Stimulated activated naive CD8-positive, alpha-beta T cell treated with anti-CD3 and anti-CD28 coated beads, Interleukin-15, Interleukin-2, amounts not matched to agents 100 ng/mL and 50 ng/mL, for 24 hours (primary cell): Measurements from ENCODE around the gene KLHL29.

Experiments used
- H3K27ac Mint-ChIP-seq: one replicate; pipeline ENCODE4 v1.8.0; 2021; ENCODE audit warnings: mild to moderate bottlenecking, mixed read lengths
- H3K27me3 Mint-ChIP-seq: one replicate; pipeline ENCODE4 v1.8.0; 2021; ENCODE audit warnings: mixed read lengths
- H3K36me3 Mint-ChIP-seq: one replicate; pipeline ENCODE4 v1.8.0; 2021; ENCODE audit warnings: low read depth, mixed read lengths
- H3K4me1 Mint-ChIP-seq: one replicate; pipeline ENCODE4 v1.8.0; 2021; ENCODE audit warnings: low read depth, mixed read lengths
- H3K4me3 Mint-ChIP-seq: one replicate; pipeline ENCODE4 v1.8.0; 2021; ENCODE audit warnings: mild to moderate bottlenecking, mixed read lengths
- H3K9me3 Mint-ChIP-seq: one replicate; pipeline ENCODE4 v1.8.0; 2021; ENCODE audit warnings: mixed read lengths

KLHL29 gene

DNA sequence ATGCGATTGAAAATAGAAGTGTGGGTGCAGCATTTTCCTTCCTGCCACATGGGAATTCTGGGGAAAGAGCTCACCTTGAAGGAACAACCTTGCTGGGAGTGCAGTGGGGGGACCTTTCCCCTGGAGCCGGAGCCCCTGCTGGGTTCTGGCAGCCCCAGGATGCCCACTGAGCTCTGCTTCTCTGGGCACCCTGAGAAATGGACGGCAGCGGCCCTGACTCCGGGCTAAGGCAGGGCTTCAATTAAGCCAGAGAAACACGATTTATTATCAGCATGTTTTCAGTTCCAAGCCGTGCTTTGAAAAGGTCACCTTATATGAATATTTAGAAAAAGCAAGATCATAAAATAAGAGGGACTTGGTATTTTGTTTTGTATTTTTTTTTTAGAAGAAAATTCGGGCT, 68.5 kb downstream of the KLHL29 start:
- H3K36me3 Mint-ChIP-seq, result no peaks in the 10 kb centered on the region
- H3K27me3 Mint-ChIP-seq, result peaks cover 36% of the 10 kb centered on the region
- H3K27ac Mint-ChIP-seq, result no peak overlapping the region
- no peaks in the 10 kb centered on the region for H3K9me3 Mint-ChIP-seq
- peaks cover 32% of the 10 kb centered on the region for H3K4me1 Mint-ChIP-seq
- H3K4me3 Mint-ChIP-seq, result peak overlapping the region; percentile 48

GRCh38 chr2:23453836-23454460, 69.0 kb downstream of the KLHL29 start:
- Mint-ChIP-seq H3K27me3 (peaks cover 36% of the 10 kb centered on the region), H3K4me3 (no peak overlapping the region), H3K4me1 (peaks cover 32% of the 10 kb centered on the region), H3K36me3 (no peaks in the 10 kb centered on the region), H3K27ac (no peak overlapping the region), H3K9me3 (no peaks in the 10 kb centered on the region)

DNA sequence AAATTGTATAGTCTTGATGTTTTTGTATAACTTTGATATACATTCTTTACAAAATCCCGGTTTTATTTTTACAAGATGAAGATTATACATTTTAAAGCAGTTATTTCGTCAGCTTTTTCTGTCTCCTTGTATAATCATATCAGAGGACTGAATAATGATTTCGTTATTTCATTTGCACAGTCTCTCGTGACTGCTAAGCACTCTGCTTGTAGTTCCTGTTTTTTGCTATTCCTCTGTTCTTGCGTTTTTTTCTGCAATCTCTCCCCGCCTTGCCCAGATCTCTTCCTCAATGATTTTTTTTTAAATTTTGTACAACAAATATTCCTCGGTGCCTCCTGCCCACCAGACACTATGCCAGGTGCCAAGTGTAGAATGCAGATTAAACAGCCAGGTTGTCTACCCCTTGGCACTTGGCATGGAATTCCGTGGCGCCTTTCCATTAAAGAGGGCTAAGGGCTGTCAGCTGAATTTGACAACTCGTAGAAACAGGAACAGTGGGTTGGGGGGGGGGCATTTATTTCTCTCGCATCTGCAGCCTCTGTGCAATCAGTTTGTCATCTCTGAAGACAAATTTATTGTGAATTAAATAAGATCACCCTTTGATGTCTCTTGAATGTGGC, 69.6 kb downstream of the KLHL29 start:
- Mint-ChIP-seq H3K27ac (no peak overlapping the region), H3K4me1 (peaks cover 32% of the 10 kb centered on the region), H3K4me3 (no peak overlapping the region), H3K27me3 (peaks cover 32% of the 10 kb centered on the region), H3K9me3 (no peaks in the 10 kb centered on the region), H3K36me3 (no peaks in the 10 kb centered on the region)

GRCh38 chr2:23456396-23456795, 71.4 kb downstream of the KLHL29 start:
- H3K4me3 Mint-ChIP-seq, result no peak overlapping the region

GRCh38 chr2:23456881-23457760, 72.1 kb downstream of the KLHL29 start:
- Mint-ChIP-seq H3K36me3 (no peaks in the 10 kb centered on the region), H3K9me3 (no peaks in the 10 kb centered on the region), H3K27ac (no peak overlapping the region), H3K27me3 (peaks cover 37% of the 10 kb centered on the region), H3K4me1 (peaks cover 32% of the 10 kb centered on the region), H3K4me3 (no peak overlapping the region)

More at GRCh38 chr2:23456396-23456795, 71.4 kb downstream of the KLHL29 start:
- H3K27ac Mint-ChIP-seq, result no peak overlapping the region
- H3K4me1 Mint-ChIP-seq, result peaks cover 32% of the 10 kb centered on the region
- H3K9me3 Mint-ChIP-seq, result no peaks in the 10 kb centered on the region
- peaks cover 41% of the 10 kb centered on the region for H3K27me3 Mint-ChIP-seq
- no peaks in the 10 kb centered on the region for H3K36me3 Mint-ChIP-seq

GRCh38 chr2:23457990-23458682, 73.2 kb downstream of the KLHL29 start:
- no peaks in the 10 kb centered on the region for H3K36me3 Mint-ChIP-seq
- H3K9me3 Mint-ChIP-seq, result no peaks in the 10 kb centered on the region
- H3K4me3 Mint-ChIP-seq, result no peak overlapping the region
- H3K4me1 Mint-ChIP-seq, result peaks cover 21% of the 10 kb centered on the region
- H3K27ac Mint-ChIP-seq, result no peak overlapping the region
- peaks cover 29% of the 10 kb centered on the region for H3K27me3 Mint-ChIP-seq

DNA sequence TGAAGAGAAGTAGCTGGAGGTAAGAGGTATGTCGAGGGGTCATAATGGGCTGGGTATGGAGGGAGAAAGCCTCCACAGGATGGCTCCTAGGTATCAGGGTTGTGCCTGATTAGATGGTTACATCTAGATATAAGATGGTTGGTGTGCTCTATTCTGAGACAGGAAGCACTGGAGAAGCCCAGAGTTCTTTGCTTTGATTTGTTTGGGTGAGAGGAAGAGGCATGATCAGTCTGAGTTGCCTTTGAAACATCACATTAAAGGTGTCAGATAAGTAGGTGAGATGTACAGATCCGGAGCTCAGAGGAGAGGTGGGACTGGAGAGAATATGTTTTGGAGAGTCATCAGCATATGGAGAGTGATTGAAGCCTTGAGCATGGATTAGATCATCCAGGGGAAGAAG, 74.1 kb downstream of the KLHL29 start:
- H3K4me3 Mint-ChIP-seq, result no peak overlapping the region
- H3K36me3 Mint-ChIP-seq, result no peaks in the 10 kb centered on the region
- H3K9me3 Mint-ChIP-seq, result no peaks in the 10 kb centered on the region
- H3K27me3 Mint-ChIP-seq, result peaks cover 29% of the 10 kb centered on the region
- no peak overlapping the region for H3K27ac Mint-ChIP-seq
- peaks cover 13% of the 10 kb centered on the region for H3K4me1 Mint-ChIP-seq

GRCh38 chr2:23460228-23460627, 75.2 kb downstream of the KLHL29 start:
- H3K36me3 Mint-ChIP-seq, result no peaks in the 10 kb centered on the region
- H3K27me3 Mint-ChIP-seq, result peaks cover 25% of the 10 kb centered on the region
- H3K9me3 Mint-ChIP-seq, result no peaks in the 10 kb centered on the region
- peaks cover under 1% of the 10 kb centered on the region for H3K4me1 Mint-ChIP-seq
- no peak overlapping the region for H3K27ac Mint-ChIP-seq
- no peak overlapping the region for H3K4me3 Mint-ChIP-seq

DNA sequence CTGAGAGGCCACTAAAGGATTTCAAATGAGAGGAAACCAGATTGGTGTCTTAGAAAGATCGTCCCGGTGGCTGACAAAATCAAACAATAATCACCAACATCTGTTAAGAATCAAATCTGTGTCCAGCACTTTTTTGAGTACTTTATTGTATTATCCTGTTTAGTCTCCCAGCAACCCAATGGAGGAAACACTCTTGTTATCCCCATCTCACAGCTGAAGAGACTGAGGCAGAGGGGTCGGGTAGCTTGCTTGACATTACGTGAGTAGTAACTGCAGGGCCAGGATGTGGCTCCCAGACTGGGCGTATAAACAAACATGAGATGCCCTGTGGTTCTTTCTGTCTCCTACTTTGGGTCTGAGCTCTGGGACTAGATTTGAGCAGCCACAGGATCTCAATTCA, 76.0 kb downstream of the KLHL29 start:
- no peak overlapping the region for H3K27ac Mint-ChIP-seq
- H3K27me3 Mint-ChIP-seq, result peaks cover 29% of the 10 kb centered on the region
- no peak overlapping the region for H3K4me3 Mint-ChIP-seq
- H3K4me1 Mint-ChIP-seq, result no peaks in the 10 kb centered on the region
- H3K36me3 Mint-ChIP-seq, result no peaks in the 10 kb centered on the region
- H3K9me3 Mint-ChIP-seq, result no peaks in the 10 kb centered on the region

DNA sequence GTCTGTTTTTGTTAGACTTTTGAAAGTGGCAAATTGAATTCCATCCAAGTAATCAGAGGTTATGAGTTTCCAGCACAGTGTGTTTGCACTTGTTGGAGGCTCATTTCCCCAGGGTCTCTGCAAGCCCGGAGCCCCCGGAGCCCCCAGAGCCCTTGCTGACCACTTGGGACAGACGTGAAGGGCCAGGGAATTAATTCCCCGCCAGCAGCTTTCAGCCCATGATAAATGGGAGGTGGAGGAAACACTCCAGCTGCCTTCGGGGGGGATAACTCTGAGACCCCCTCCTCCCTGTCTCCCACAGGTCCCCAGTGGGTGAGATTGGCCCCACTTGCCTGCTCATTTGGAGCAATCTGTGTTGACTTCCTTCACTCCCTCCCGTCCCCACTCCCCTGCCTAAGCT, 79.2 kb downstream of the KLHL29 start:
- H3K27me3 Mint-ChIP-seq, result peaks cover 32% of the 10 kb centered on the region
- no peaks in the 10 kb centered on the region for H3K36me3 Mint-ChIP-seq
- no peak overlapping the region for H3K27ac Mint-ChIP-seq
- no peaks in the 10 kb centered on the region for H3K4me1 Mint-ChIP-seq
- H3K4me3 Mint-ChIP-seq, result no peak overlapping the region
- H3K9me3 Mint-ChIP-seq, result no peaks in the 10 kb centered on the region

DNA sequence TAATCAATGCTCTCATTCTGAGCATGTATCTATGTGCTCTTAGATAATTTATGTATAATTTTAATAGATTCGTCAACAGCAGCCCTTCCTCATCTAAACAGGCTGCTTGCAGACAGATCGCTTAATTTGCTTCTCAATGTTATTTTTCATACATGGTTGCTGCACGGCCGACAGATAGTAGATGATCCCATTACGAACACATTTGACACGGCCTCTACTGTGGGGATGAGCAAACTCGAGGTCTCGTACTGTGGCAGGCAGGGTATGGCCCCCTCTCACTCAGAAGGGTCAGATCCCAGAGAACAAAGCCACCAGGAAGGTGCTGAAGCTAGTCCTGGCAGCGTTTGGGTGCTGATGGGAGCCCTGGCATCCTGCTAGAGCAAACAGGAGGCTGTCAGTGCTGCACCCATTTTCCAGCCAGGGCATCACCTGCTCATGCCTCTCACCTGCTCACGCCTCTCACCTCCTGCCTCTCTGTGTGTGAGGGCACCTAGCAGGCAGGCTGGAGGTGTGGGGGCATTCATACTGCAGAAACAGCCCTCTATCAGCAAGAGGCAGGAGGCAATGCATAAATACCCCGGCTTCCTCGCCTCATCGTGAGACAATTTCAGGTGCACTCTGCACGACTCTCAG, 80.0 kb downstream of the KLHL29 start:
- Mint-ChIP-seq H3K9me3 (no peaks in the 10 kb centered on the region), H3K36me3 (no peaks in the 10 kb centered on the region), H3K27ac (no peak overlapping the region), H3K27me3 (peaks cover 32% of the 10 kb centered on the region), H3K4me3 (no peak overlapping the region), H3K4me1 (no peaks in the 10 kb centered on the region)

- no peaks in the 10 kb centered on the region for H3K36me3 Mint-ChIP-seq
- H3K27ac Mint-ChIP-seq, result no peak overlapping the region
- H3K4me1 Mint-ChIP-seq, result no peaks in the 10 kb centered on the region
- no peak overlapping the region for H3K4me3 Mint-ChIP-seq
- peaks cover 29% of the 10 kb centered on the region for H3K27me3 Mint-ChIP-seq
- H3K9me3 Mint-ChIP-seq, result no peaks in the 10 kb centered on the region
Measured at GRCh38 chr2:23465936-23466335, 81.0 kb downstream of the KLHL29 start.

GRCh38 chr2:23467618-23468017, 82.6 kb downstream of the KLHL29 start:
- Mint-ChIP-seq H3K27ac (no peak overlapping the region), H3K4me1 (no peaks in the 10 kb centered on the region), H3K4me3 (no peak overlapping the region), H3K9me3 (no peaks in the 10 kb centered on the region), H3K36me3 (no peaks in the 10 kb centered on the region), H3K27me3 (peaks cover 26% of the 10 kb centered on the region)

- H3K36me3 Mint-ChIP-seq, result no peaks in the 10 kb centered on the region
- no peaks in the 10 kb centered on the region for H3K9me3 Mint-ChIP-seq
- H3K4me1 Mint-ChIP-seq, result no peaks in the 10 kb centered on the region
- H3K4me3 Mint-ChIP-seq, result no peak overlapping the region
- peaks cover 34% of the 10 kb centered on the region for H3K27me3 Mint-ChIP-seq
- H3K27ac Mint-ChIP-seq, result no peak overlapping the region
Measured at GRCh38 chr2:23468474-23469141, 83.6 kb downstream of the KLHL29 start.
